Measurements from ENCODE around the gene PCDHA3. TPM values are rescaled to one million over a fixed set of nuclear protein-coding genes. Genes with fewer than 3 reads are reported as not detected.
"Not testable (repeated sequence)": the region's sequence is repeated elsewhere in the genome, so short reads cannot be mapped to it uniquely, and the experiment has no call there.

Gene PCDHA3
- total RNA-seq, 1 experiment from 2014 or later = not detected

DNA sequence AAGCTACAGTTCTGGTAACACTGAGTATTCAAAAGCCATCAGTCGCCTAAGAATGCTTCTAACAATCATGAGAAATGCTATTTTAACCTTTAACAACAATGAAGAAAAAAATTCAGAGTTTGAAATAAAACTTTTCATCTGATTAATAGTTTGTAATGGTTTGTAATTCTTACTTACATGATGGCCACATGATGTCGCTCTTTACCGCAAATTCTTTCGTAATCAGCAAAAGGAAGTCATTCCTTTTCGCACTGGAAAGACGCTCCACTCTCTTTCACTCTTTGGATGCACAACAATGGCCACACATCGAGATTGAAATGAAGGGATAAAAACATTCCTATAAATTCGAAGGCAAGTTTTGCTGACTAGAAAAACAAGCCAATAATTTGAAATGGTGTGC, 33.1 kb downstream of the PCDHA3 start, which contains the start of gene PCDHA7:
Gene PCDHA7 (plus strand): TSS at position 277 of the 400 bp plus-strand sequence. CDS start 115 bp downstream, at position 392.
- H3K4me3 Mint-ChIP-seq (ENCODE audit: unreplicated experiment) = no peak within 1 kb of the TSS
- ChIA-PET CTCF (no interaction called here), POLR2A (no interaction called here)
- H3K4me1 Mint-ChIP-seq (ENCODE audit: low read depth, unreplicated experiment) = no peaks in the 10 kb centered on the region
- no peaks in the 10 kb centered on the region; the same call in none of the 2 replicates for H3K9me3 ChIP-seq
- H3K27ac Mint-ChIP-seq (ENCODE audit: unreplicated experiment) = no peak within 1 kb of the TSS
- intact Hi-C loops (cut with micrococcal nuclease; ENCODE audit: unreplicated experiment) = no loop called here
- H3K36me3 Mint-ChIP-seq (ENCODE audit: insufficient read depth, unreplicated experiment) = no peaks in the 10 kb centered on the region
- H3K4me1 ChIP-seq = no peaks in the 10 kb centered on the region
- no peak within 1 kb of the TSS for H3K4me3 ChIP-seq (ENCODE audit: low read depth, low read length)
- no peaks in the 10 kb centered on the region for H3K36me3 ChIP-seq (ENCODE audit: control insufficient read depth, insufficient read depth, low read length)
- no peaks in the 10 kb centered on the region for H3K9me3 Mint-ChIP-seq (ENCODE audit: unreplicated experiment)
- TF ChIP-seq, protein P1, sequence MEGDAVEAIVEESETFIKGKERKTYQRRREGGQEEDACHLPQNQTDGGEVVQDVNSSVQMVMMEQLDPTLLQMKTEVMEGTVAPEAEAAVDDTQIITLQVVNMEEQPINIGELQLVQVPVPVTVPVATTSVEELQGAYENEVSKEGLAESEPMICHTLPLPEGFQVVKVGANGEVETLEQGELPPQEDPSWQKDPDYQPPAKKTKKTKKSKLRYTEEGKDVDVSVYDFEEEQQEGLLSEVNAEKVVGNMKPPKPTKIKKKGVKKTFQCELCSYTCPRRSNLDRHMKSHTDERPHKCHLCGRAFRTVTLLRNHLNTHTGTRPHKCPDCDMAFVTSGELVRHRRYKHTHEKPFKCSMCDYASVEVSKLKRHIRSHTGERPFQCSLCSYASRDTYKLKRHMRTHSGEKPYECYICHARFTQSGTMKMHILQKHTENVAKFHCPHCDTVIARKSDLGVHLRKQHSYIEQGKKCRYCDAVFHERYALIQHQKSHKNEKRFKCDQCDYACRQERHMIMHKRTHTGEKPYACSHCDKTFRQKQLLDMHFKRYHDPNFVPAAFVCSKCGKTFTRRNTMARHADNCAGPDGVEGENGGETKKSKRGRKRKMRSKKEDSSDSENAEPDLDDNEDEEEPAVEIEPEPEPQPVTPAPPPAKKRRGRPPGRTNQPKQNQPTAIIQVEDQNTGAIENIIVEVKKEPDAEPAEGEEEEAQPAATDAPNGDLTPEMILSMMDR (IDR thresholded peaks at IDR 0.05; ENCODE audit: insufficient read depth in 1 of 2, low read depth in 1 of 2, low read length in 1 of 2, severe bottlenecking in 1 of 2, unreplicated experiment in 1 of 2) = no peak
- BruUV-seq (replicated peaks) = no TSS peak
- no peaks in the 10 kb centered on the region for H3K27me3 Mint-ChIP-seq (ENCODE audit: insufficient read depth, unreplicated experiment)
- H3K27me3 ChIP-seq (replicated peaks; ENCODE audit: control insufficient read depth, insufficient read depth, low read length) = no peaks in the 10 kb centered on the region
- no peak for DNase-seq

DNA sequence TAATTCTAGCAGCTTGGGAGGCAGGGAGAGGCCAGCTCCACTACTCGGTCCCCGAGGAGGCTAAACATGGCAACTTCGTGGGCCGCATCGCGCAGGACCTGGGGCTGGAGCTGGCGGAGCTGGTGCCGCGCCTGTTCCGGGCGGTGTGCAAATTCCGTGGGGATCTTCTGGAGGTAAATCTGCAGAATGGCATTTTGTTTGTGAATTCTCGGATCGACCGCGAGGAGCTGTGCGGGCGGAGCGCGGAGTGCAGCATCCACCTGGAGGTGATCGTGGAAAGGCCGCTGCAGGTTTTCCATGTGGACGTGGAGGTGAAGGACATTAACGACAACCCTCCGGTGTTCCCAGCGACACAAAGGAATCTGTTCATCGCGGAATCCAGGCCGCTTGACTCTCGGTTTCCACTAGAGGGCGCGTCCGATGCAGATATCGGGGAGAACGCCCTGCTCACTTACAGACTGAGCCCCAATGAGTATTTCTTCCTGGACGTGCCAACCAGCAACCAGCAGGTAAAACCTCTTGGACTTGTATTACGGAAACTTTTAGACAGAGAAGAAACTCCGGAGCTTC, 33.7 kb downstream of the PCDHA3 start:
- CTCF ChIA-PET; H3K27me3 ChIP-seq (replicated peaks; ENCODE audit: control insufficient read depth, insufficient read depth, low read length); DNase-seq; H3K27me3 Mint-ChIP-seq (ENCODE audit: insufficient read depth, unreplicated experiment); H3K36me3 Mint-ChIP-seq (ENCODE audit: insufficient read depth, unreplicated experiment); H3K4me1 ChIP-seq; intact Hi-C loops (cut with micrococcal nuclease; ENCODE audit: unreplicated experiment); H3K36me3 ChIP-seq (ENCODE audit: control insufficient read depth, insufficient read depth, low read length); H3K4me1 Mint-ChIP-seq (ENCODE audit: low read depth, unreplicated experiment); BruUV-seq (replicated peaks); H3K4me3 Mint-ChIP-seq (ENCODE audit: unreplicated experiment); POLR2A ChIA-PET; H3K27ac Mint-ChIP-seq (ENCODE audit: unreplicated experiment); H3K9me3 ChIP-seq; H3K9me3 Mint-ChIP-seq (ENCODE audit: unreplicated experiment); H3K4me3 ChIP-seq (ENCODE audit: low read depth, low read length): not testable (repeated sequence)

DNA sequence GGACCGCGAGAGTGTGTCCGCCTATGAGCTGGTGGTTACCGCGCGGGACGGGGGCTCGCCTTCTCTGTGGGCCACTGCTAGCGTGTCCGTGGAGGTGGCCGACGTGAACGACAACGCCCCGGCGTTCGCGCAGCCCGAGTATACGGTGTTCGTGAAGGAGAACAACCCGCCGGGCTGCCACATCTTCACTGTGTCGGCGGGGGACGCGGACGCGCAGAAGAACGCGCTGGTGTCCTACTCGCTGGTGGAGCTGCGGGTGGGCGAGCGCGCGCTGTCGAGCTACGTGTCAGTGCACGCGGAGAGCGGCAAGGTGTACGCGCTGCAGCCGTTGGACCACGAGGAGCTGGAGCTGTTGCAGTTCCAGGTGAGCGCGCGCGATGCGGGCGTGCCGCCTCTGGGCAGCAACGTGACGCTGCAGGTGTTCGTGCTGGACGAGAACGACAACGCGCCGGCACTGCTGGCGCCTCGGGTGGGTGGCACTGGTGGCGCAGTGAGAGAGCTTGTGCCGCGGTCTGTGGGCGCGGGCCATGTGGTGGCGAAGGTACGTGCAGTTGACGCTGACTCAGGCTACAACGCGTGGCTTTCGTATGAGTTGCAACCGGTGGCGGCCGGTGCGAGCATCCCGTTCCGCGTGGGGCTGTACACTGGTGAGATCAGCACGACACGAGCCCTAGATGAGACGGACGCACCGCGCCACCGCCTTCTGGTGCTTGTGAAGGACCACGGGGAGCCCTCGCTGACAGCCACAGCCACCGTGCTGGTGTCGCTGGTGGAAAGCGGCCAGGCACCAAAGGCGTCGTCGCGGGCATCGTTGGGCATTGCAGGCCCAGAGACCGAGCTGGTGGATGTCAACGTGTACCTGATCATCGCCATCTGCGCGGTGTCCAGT, 35.0 kb downstream of the PCDHA3 start:
- TF ChIP-seq, protein P1 (IDR thresholded peaks at IDR 0.05; ENCODE audit: insufficient read depth in 1 of 2, low read depth in 1 of 2, low read length in 1 of 2, severe bottlenecking in 1 of 2, unreplicated experiment in 1 of 2) = no peak
- ChIA-PET POLR2A (no interaction called here), CTCF (no interaction called here)
- no peaks in the 10 kb centered on the region for H3K4me1 ChIP-seq
- no peak overlapping the region for H3K27ac Mint-ChIP-seq (ENCODE audit: unreplicated experiment)
- BruUV-seq (replicated peaks) = no TSS peak
- intact Hi-C loops (cut with micrococcal nuclease; ENCODE audit: unreplicated experiment) = no loop called here
- H3K36me3 Mint-ChIP-seq (ENCODE audit: insufficient read depth, unreplicated experiment) = no peaks in the 10 kb centered on the region
- H3K4me3 ChIP-seq (ENCODE audit: low read depth, low read length) = no peak overlapping the region
- H3K4me3 Mint-ChIP-seq (ENCODE audit: unreplicated experiment) = no peak overlapping the region
- no peak for DNase-seq
- H3K27me3 ChIP-seq (replicated peaks; ENCODE audit: control insufficient read depth, insufficient read depth, low read length) = no peaks in the 10 kb centered on the region
- H3K36me3 ChIP-seq (ENCODE audit: control insufficient read depth, insufficient read depth, low read length) = no peaks in the 10 kb centered on the region
- no peaks in the 10 kb centered on the region for H3K4me1 Mint-ChIP-seq (ENCODE audit: low read depth, unreplicated experiment)
- H3K27me3 Mint-ChIP-seq (ENCODE audit: insufficient read depth, unreplicated experiment) = no peaks in the 10 kb centered on the region
- no peaks in the 10 kb centered on the region for H3K9me3 Mint-ChIP-seq (ENCODE audit: unreplicated experiment)
- H3K9me3 ChIP-seq = no peaks in the 10 kb centered on the region; the same call in none of the 2 replicates
